Activated naive CD4-positive, alpha-beta T cell treated with anti-CD3 and anti-CD28 coated beads, Interleukin-2, amount 10 ng/mL, durations not matched to agents 7 days and 5 days (primary cell): ENCODE measurements around the gene CCNDBP1.
"Not testable (repeated sequence)": the region's sequence is repeated elsewhere in the genome, so short reads cannot be mapped to it uniquely, and the experiment has no call there.

ENCODE experiments used
- CTCF ChIA-PET: fragments of 350-600 bp; sonication (Branson Sonifier 250); formaldehyde crosslinking; loops from one replicate; lab custom pipeline; 2021; ENCODE audit warnings: antibody characterized with exemption; lab: Charles Lee
- DNase-seq: peaks from one replicate; pipeline ENCODE4 v3.0.0-alpha.2; 2020
- H3K27ac Mint-ChIP-seq: one replicate; pipeline ENCODE4 v1.8.0; 2021; ENCODE audit warnings: mild to moderate bottlenecking, moderate library complexity, mixed read lengths
- H3K27me3 Mint-ChIP-seq: one replicate; pipeline ENCODE4 v1.8.0; 2021; ENCODE audit warnings: mild to moderate bottlenecking, mixed read lengths
- H3K36me3 Mint-ChIP-seq: one replicate; pipeline ENCODE4 v1.8.0; 2021; ENCODE audit warnings: mixed read lengths
- H3K4me1 Mint-ChIP-seq: one replicate; pipeline ENCODE4 v1.8.0; 2021; ENCODE audit warnings: mixed read lengths
- H3K4me3 Mint-ChIP-seq: one replicate; pipeline ENCODE4 v1.8.0; 2021; ENCODE audit warnings: mild to moderate bottlenecking, moderate library complexity, mixed read lengths
- H3K9me3 Mint-ChIP-seq: one replicate; pipeline ENCODE4 v1.8.0; 2021; ENCODE audit warnings: mixed read lengths

The CCNDBP1 gene

GRCh38 chr15:43183270-43183669 is 1.9 kb upstream of the CCNDBP1 start:
- Mint-ChIP-seq H3K27ac (no peak overlapping the region), H3K36me3 (peaks cover 31% of the 10 kb centered on the region), H3K4me3 (no peak overlapping the region), H3K4me1 (peaks cover 31% of the 10 kb centered on the region), H3K9me3 (no peaks in the 10 kb centered on the region), H3K27me3 (no peaks in the 10 kb centered on the region)
- CTCF ChIA-PET: interaction anchor here (0.7 to 4.5 kb wide), 3 partner anchors 21 to 102 kb away, joined by 3 to 21 read pairs (median 5); partner anchors contain the start of gene UBR1
- DNase-seq: no peak

- peak overlapping the region; percentile 96 for H3K27ac Mint-ChIP-seq
- H3K4me3 Mint-ChIP-seq: peak overlapping the region; percentile 97
- peaks cover 32% of the 10 kb centered on the region for H3K36me3 Mint-ChIP-seq
- DNase-seq: no peak
- no peaks in the 10 kb centered on the region for H3K9me3 Mint-ChIP-seq
- no peaks in the 10 kb centered on the region for H3K27me3 Mint-ChIP-seq
- CTCF ChIA-PET: interaction anchor here (0.8 to 4.5 kb wide), 4 partner anchors 20 to 101 kb away, joined by 3 to 21 read pairs (median 8); no protein-coding TSS in a partner anchor
- H3K4me1 Mint-ChIP-seq: peaks cover 41% of the 10 kb centered on the region
Measured at GRCh38 chr15:43184407-43185124, 637 bp upstream of the CCNDBP1 start.

- Mint-ChIP-seq H3K4me1 (peaks cover 43% of the 10 kb centered on the region), H3K27ac (peak overlapping the region; percentile 96), H3K4me3 (peak overlapping the region; percentile 97), H3K36me3 (peaks cover 40% of the 10 kb centered on the region), H3K9me3 (no peaks in the 10 kb centered on the region), H3K27me3 (no peaks in the 10 kb centered on the region)
- DNase-seq: no peak
- CTCF ChIA-PET: interaction anchor here (1.3 to 4.5 kb wide), 4 partner anchors 19 to 100 kb away, joined by 3 to 21 read pairs (median 8); partner anchors contain the start of gene TGM5
Measured at GRCh38 chr15:43186003-43186353, 775 bp downstream of the CCNDBP1 start.

- DNase-seq: no peak
- peaks cover 44% of the 10 kb centered on the region for H3K4me1 Mint-ChIP-seq
- H3K27ac Mint-ChIP-seq: no peak overlapping the region
- H3K4me3 Mint-ChIP-seq: peak overlapping the region; percentile 45
- CTCF ChIA-PET: interaction anchor here (1.3 kb wide), 1 partner anchor 16 kb away, joined by 4 read pairs; no protein-coding TSS in a partner anchor
- H3K36me3 Mint-ChIP-seq: peaks cover 47% of the 10 kb centered on the region
- no peaks in the 10 kb centered on the region for H3K27me3 Mint-ChIP-seq
- no peaks in the 10 kb centered on the region for H3K9me3 Mint-ChIP-seq
Measured at GRCh38 chr15:43187544-43188155, 2.4 kb downstream of the CCNDBP1 start.

- DNase-seq: no peak
- H3K27me3 Mint-ChIP-seq: no peaks in the 10 kb centered on the region
- no peak overlapping the region for H3K4me3 Mint-ChIP-seq
- H3K27ac Mint-ChIP-seq: no peak overlapping the region
- H3K4me1 Mint-ChIP-seq: peaks cover 44% of the 10 kb centered on the region
- CTCF ChIA-PET: interaction anchor here (1.1 to 1.3 kb wide), 2 partner anchors 14 to 96 kb away, joined by 4 read pairs; no protein-coding TSS in a partner anchor
- H3K9me3 Mint-ChIP-seq: no peaks in the 10 kb centered on the region
- peaks cover 45% of the 10 kb centered on the region for H3K36me3 Mint-ChIP-seq
Measured at GRCh38 chr15:43189296-43189695, 4.1 kb downstream of the CCNDBP1 start.

GRCh38 chr15:43190178-43190577 is 5.0 kb downstream of the CCNDBP1 start:
- Mint-ChIP-seq H3K9me3 (no peaks in the 10 kb centered on the region), H3K27ac (no peak overlapping the region), H3K36me3 (peaks cover 51% of the 10 kb centered on the region), H3K4me3 (no peak overlapping the region), H3K27me3 (no peaks in the 10 kb centered on the region), H3K4me1 (peaks cover 38% of the 10 kb centered on the region)
- CTCF ChIA-PET: interaction anchor here (6.2 kb wide), 1 partner anchor 13 kb away, joined by 56 read pairs; no protein-coding TSS in a partner anchor
- DNase-seq: no peak

- CTCF ChIA-PET: interaction anchor here (2.3 to 6.2 kb wide), 2 partner anchors 10 to 92 kb away, joined by 9 to 56 read pairs; no protein-coding TSS in a partner anchor
Measured at GRCh38 chr15:43193710-43194109, 8.5 kb downstream of the CCNDBP1 start.

GRCh38 chr15:43194795-43195194 is 9.6 kb downstream of the CCNDBP1 start:
- H3K36me3 Mint-ChIP-seq: peaks cover 59% of the 10 kb centered on the region
- peaks cover 2% of the 10 kb centered on the region for H3K4me1 Mint-ChIP-seq
- no peak overlapping the region for H3K4me3 Mint-ChIP-seq
- DNase-seq: no peak
- H3K27ac Mint-ChIP-seq: no peak overlapping the region
- peaks cover 7% of the 10 kb centered on the region for H3K9me3 Mint-ChIP-seq
- no peaks in the 10 kb centered on the region for H3K27me3 Mint-ChIP-seq
- CTCF ChIA-PET: interaction anchor here (1.4 to 6.2 kb wide), 3 partner anchors 9 to 91 kb away, joined by 3 to 56 read pairs (median 9); no protein-coding TSS in a partner anchor

More at GRCh38 chr15:43193710-43194109, 8.5 kb downstream of the CCNDBP1 start:
- Mint-ChIP-seq H3K36me3 (peaks cover 66% of the 10 kb centered on the region), H3K9me3 (peaks cover 7% of the 10 kb centered on the region), H3K4me1 (peaks cover 9% of the 10 kb centered on the region), H3K27me3 (no peaks in the 10 kb centered on the region), H3K27ac (no peak overlapping the region), H3K4me3 (no peak overlapping the region)
- DNase-seq: no peak

GRCh38 chr15:43196760-43197548 is 11.8 kb downstream of the CCNDBP1 start:
- no peak overlapping the region for H3K27ac Mint-ChIP-seq
- peaks cover 43% of the 10 kb centered on the region for H3K36me3 Mint-ChIP-seq
- no peak overlapping the region for H3K4me3 Mint-ChIP-seq
- H3K4me1 Mint-ChIP-seq: no peaks in the 10 kb centered on the region
- no peak for DNase-seq
- peaks cover 7% of the 10 kb centered on the region for H3K9me3 Mint-ChIP-seq
- CTCF ChIA-PET: no interaction called here
- H3K27me3 Mint-ChIP-seq: peaks cover 4% of the 10 kb centered on the region

GRCh38 chr15:43197773-43198172 is 12.6 kb downstream of the CCNDBP1 start:
- H3K27me3 Mint-ChIP-seq, H3K4me1 Mint-ChIP-seq, H3K4me3 Mint-ChIP-seq, CTCF ChIA-PET, DNase-seq, H3K9me3 Mint-ChIP-seq, H3K27ac Mint-ChIP-seq: not testable (repeated sequence)
- peaks cover 35% of the 10 kb centered on the region for H3K36me3 Mint-ChIP-seq

GRCh38 chr15:43198556-43198955 is 13.4 kb downstream of the CCNDBP1 start:
- H3K27me3 Mint-ChIP-seq, H3K9me3 Mint-ChIP-seq, H3K4me3 Mint-ChIP-seq, H3K27ac Mint-ChIP-seq, CTCF ChIA-PET, DNase-seq, H3K4me1 Mint-ChIP-seq: not testable (repeated sequence)
- H3K36me3 Mint-ChIP-seq: peaks cover 29% of the 10 kb centered on the region

GRCh38 chr15:43198992-43199391 is 13.8 kb downstream of the CCNDBP1 start:
- no peaks in the 10 kb centered on the region for H3K4me1 Mint-ChIP-seq
- no peak for DNase-seq
- no peak overlapping the region for H3K4me3 Mint-ChIP-seq
- H3K36me3 Mint-ChIP-seq: peaks cover 29% of the 10 kb centered on the region
- H3K27ac Mint-ChIP-seq: no peak overlapping the region
- peaks cover 7% of the 10 kb centered on the region for H3K9me3 Mint-ChIP-seq
- CTCF ChIA-PET: no interaction called here
- peaks cover 5% of the 10 kb centered on the region for H3K27me3 Mint-ChIP-seq

- CTCF ChIA-PET: interaction anchor here (1.0 kb wide), 1 partner anchor 86 kb away, joined by 3 read pairs; no protein-coding TSS in a partner anchor
- no peak for DNase-seq
- peaks cover 9% of the 10 kb centered on the region for H3K27me3 Mint-ChIP-seq
- peaks cover 7% of the 10 kb centered on the region for H3K9me3 Mint-ChIP-seq
- H3K4me1 Mint-ChIP-seq: no peaks in the 10 kb centered on the region
- H3K4me3 Mint-ChIP-seq: no peak overlapping the region
- peaks cover 24% of the 10 kb centered on the region for H3K36me3 Mint-ChIP-seq
- H3K27ac Mint-ChIP-seq: no peak overlapping the region
Measured at GRCh38 chr15:43199945-43200488, 14.8 kb downstream of the CCNDBP1 start.
